Umbilical cord (tissue), 2 donors: ENCODE data around the gene PLEKHM3. TPM values are rescaled to one million over a fixed set of nuclear protein-coding genes. Genes with fewer than 3 reads are reported as not detected.
A peak's percentile ranks its signal among the peaks of the same experiment; 100 is the strongest.
"Not testable (repeated sequence)": the region's sequence is repeated elsewhere in the genome, so short reads cannot be mapped to it uniquely, and the experiment has no call there.

ENCODE experiments used
- DNase-seq: peaks from one replicate; pipeline ENCODE4 v3.0.0-alpha.2; 2015; ENCODE audit warnings: low spot score
- total RNA-seq: library from RNA; depleted of rRNA; stranded (reverse); fragments of >200 nt; gene quantifications from one replicate; pipeline ENCODE4 v1.2.3, GENCODE V29; 2014; ENCODE audit warnings: low replicate concordance; ENCODE audit not compliant: insufficient read depth

Gene PLEKHM3
- total RNA-seq, 1 donor from 2014 or later: 27.0 TPM

GRCh38 chr2:208037564-208038487 is 12.5 kb upstream of the PLEKHM3 start:
- DNase-seq: no peak

GRCh38 chr2:208036357-208036756 is 11.0 kb upstream of the PLEKHM3 start:
- no peak for DNase-seq

- no peak for DNase-seq
Measured at GRCh38 chr2:208034503-208035140, 9.3 kb upstream of the PLEKHM3 start.

- no peak for DNase-seq
Measured at GRCh38 chr2:208033701-208034502, 8.6 kb upstream of the PLEKHM3 start.

- peak; percentile 39 for DNase-seq
Measured at GRCh38 chr2:208031608-208032019, 6.3 kb upstream of the PLEKHM3 start.

GRCh38 chr2:208025814-208026184 is 472 bp upstream of the PLEKHM3 start:
- no peak for DNase-seq

GRCh38 chr2:208024091-208024490 is 1.2 kb downstream of the PLEKHM3 start:
- DNase-seq: no peak

GRCh38 chr2:208020253-208020652 is 5.1 kb downstream of the PLEKHM3 start:
- DNase-seq: no peak

GRCh38 chr2:208018124-208018712 is 7.1 kb downstream of the PLEKHM3 start:
- not testable (repeated sequence) for DNase-seq

- no peak for DNase-seq
Measured at GRCh38 chr2:208017721-208018120, 7.6 kb downstream of the PLEKHM3 start.

GRCh38 chr2:208015475-208015874 is 9.9 kb downstream of the PLEKHM3 start:
- no peak for DNase-seq

GRCh38 chr2:208013285-208014178 is 11.8 kb downstream of the PLEKHM3 start:
- no peak for DNase-seq

- DNase-seq: no peak
Measured at GRCh38 chr2:208012449-208012848, 12.9 kb downstream of the PLEKHM3 start.

- DNase-seq: no peak
Measured at GRCh38 chr2:208010506-208010905, 14.8 kb downstream of the PLEKHM3 start.

- no peak for DNase-seq
Measured at GRCh38 chr2:208006833-208007232, 18.5 kb downstream of the PLEKHM3 start.

- DNase-seq: no peak
Measured at GRCh38 chr2:208006337-208006736, 19.0 kb downstream of the PLEKHM3 start.

GRCh38 chr2:208001924-208002323 is 23.4 kb downstream of the PLEKHM3 start:
- peak; percentile 10 for DNase-seq

- DNase-seq: no peak
Measured at GRCh38 chr2:208000701-208001395, 24.5 kb downstream of the PLEKHM3 start.

GRCh38 chr2:207996848-207997247 is 28.5 kb downstream of the PLEKHM3 start:
- no peak for DNase-seq

GRCh38 chr2:207995887-207996286 is 29.4 kb downstream of the PLEKHM3 start:
- DNase-seq: no peak
